HG03571 (cell line): ENCODE results near the gene SKI.
"Not testable (repeated sequence)": the region's sequence is repeated elsewhere in the genome, so short reads cannot be mapped to it uniquely, and the experiment has no call there.

ENCODE experiments used
- ATAC-seq: cut with Tn5 transposase; IDR thresholded peaks from one replicate; pipeline ENCODE4 v1.9.1; 2021; ENCODE audit not compliant: unreplicated experiment

Gene SKI

GRCh38 chr1:2242814-2243725 lies 15.0 kb downstream of the SKI start:
- no peak for ATAC-seq

- ATAC-seq, result not testable (repeated sequence)
Observed at GRCh38 chr1:2247045-2247394, 18.9 kb downstream of the SKI start.

GRCh38 chr1:2247760-2248126 lies 19.6 kb downstream of the SKI start:
- ATAC-seq, result no peak

- no peak for ATAC-seq
Observed at GRCh38 chr1:2248127-2248826, 20.2 kb downstream of the SKI start.

GRCh38 chr1:2248854-2249558 lies 20.9 kb downstream of the SKI start:
- ATAC-seq, result no peak

- no peak for ATAC-seq
Observed at GRCh38 chr1:2249559-2249906, 21.4 kb downstream of the SKI start.

GRCh38 chr1:2250721-2251281 lies 22.7 kb downstream of the SKI start:
- ATAC-seq, result no peak

- no peak for ATAC-seq
Observed at GRCh38 chr1:2251363-2251762, 23.2 kb downstream of the SKI start.

GRCh38 chr1:2251786-2252185 lies 23.7 kb downstream of the SKI start:
- no peak for ATAC-seq

- no peak for ATAC-seq
Observed at GRCh38 chr1:2252423-2252822, 24.3 kb downstream of the SKI start.

GRCh38 chr1:2253036-2253796 lies 25.1 kb downstream of the SKI start:
- no peak for ATAC-seq

- ATAC-seq, result no peak
Observed at GRCh38 chr1:2253797-2254480, 25.8 kb downstream of the SKI start.

GRCh38 chr1:2255047-2255419 lies 26.9 kb downstream of the SKI start:
- no peak for ATAC-seq

- peak; percentile 49 for ATAC-seq
Observed at GRCh38 chr1:2255420-2256369, 27.6 kb downstream of the SKI start.

GRCh38 chr1:2256435-2257244 lies 28.5 kb downstream of the SKI start:
- ATAC-seq, result no peak

GRCh38 chr1:2257245-2257627 lies 29.1 kb downstream of the SKI start:
- no peak for ATAC-seq

GRCh38 chr1:2258122-2258681 lies 30.1 kb downstream of the SKI start:
- ATAC-seq, result no peak

- ATAC-seq, result no peak
Observed at GRCh38 chr1:2258996-2259395, 30.9 kb downstream of the SKI start.
